DND-41 (cell line): ENCODE data around the gene DEPDC7.

ENCODE experiments used
- CTCF ChIP-seq: IDR thresholded peaks from 2 replicates; pipeline ENCODE4 v1.5.1; 2012; ENCODE audit warnings: borderline replicate concordance, low read length, moderate library complexity, mild to moderate bottlenecking; ENCODE audit not compliant: poor library complexity, severe bottlenecking; ENCODE audit errors: extremely low read depth
- EZH2 ChIP-seq: IDR thresholded peaks from 3 replicates; pipeline ENCODE4 v1.6.1; 2012; ENCODE audit warnings: borderline replicate concordance, low read depth, mild to moderate bottlenecking, moderate library complexity, low read length, inconsistent platforms; ENCODE audit not compliant: severe bottlenecking

GRCh38 chr11:33027233-33027632 lies 11.6 kb downstream of the DEPDC7 start:
- no peak for TF ChIP-seq EZH2
- no peak for TF ChIP-seq CTCF
